RWPE1 (cell line): ENCODE measurements around the gene OST4.

Source experiments
- CTCF ChIA-PET: fragments of 350-600 bp; sonication (Branson Sonifier 250); formaldehyde crosslinking; extraction: SDS; loops from one replicate; lab custom pipeline; 2021; lab: Yijun Ruan, JAX
- POLR2A ChIA-PET: fragments of 400-600 bp; formaldehyde crosslinking; extraction: SDS; loops from one replicate; lab custom pipeline; 2020; ENCODE audit warnings: antibody characterized with exemption; ENCODE audit not compliant: low non-redundant PET; lab: Yijun Ruan, JAX
- DNase-seq: peaks from one replicate; pipeline ENCODE4 v3.0.0; 2012; ENCODE audit warnings: low spot score
- H3K27ac ChIP-seq: fragments of 450-650 bp; 2 replicates; pipeline ENCODE4 v1.5.1; 2017
- TF ChIP-seq, protein P1 (sequence below): fragments of 450-650 bp; conservative IDR thresholded peaks from 2 replicates; pipeline ENCODE4 v1.5.1; 2017; ENCODE audit warnings: low read depth, mild to moderate bottlenecking

OST4 gene

GRCh38 chr2:27074738-27075565 is 3.5 kb upstream of the OST4 start:
- no peak for DNase-seq
- ChIA-PET POLR2A (no interaction called here), CTCF (interaction anchor here (0.5 kb wide), 1 partner anchor 8 kb away, joined by 5 read pairs; no protein-coding TSS in a partner anchor)
- TF ChIP-seq, protein P1, sequence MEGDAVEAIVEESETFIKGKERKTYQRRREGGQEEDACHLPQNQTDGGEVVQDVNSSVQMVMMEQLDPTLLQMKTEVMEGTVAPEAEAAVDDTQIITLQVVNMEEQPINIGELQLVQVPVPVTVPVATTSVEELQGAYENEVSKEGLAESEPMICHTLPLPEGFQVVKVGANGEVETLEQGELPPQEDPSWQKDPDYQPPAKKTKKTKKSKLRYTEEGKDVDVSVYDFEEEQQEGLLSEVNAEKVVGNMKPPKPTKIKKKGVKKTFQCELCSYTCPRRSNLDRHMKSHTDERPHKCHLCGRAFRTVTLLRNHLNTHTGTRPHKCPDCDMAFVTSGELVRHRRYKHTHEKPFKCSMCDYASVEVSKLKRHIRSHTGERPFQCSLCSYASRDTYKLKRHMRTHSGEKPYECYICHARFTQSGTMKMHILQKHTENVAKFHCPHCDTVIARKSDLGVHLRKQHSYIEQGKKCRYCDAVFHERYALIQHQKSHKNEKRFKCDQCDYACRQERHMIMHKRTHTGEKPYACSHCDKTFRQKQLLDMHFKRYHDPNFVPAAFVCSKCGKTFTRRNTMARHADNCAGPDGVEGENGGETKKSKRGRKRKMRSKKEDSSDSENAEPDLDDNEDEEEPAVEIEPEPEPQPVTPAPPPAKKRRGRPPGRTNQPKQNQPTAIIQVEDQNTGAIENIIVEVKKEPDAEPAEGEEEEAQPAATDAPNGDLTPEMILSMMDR: no peak
- H3K27ac ChIP-seq: no peak overlapping the region

DNA sequence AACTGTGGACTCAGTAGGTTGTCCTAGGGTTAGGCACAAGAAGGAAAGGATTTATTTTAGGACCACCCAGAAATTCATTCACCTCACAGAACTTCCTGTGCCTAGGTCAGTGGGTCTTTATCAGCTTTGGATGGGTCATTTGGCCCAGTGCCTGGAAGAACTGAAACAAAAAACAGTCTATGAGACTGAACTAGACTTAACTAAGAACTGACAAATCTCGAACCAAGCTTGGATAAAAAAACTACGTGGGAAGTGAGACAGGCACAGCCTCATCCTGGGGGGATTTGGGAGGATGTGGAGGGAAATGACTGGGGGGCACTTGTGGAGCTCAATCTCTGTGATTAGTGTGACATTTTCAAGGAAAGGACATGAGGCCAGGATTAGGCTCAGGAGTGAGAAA is 2.3 kb upstream of the OST4 start:
- POLR2A ChIA-PET: no interaction called here
- no peak overlapping the region for H3K27ac ChIP-seq
- CTCF ChIA-PET: interaction anchor here (0.6 kb wide), 2 partner anchors 11 to 160 kb away, joined by 3 read pairs; no protein-coding TSS in a partner anchor
- TF ChIP-seq, protein P1: no peak
- DNase-seq: no peak

DNA sequence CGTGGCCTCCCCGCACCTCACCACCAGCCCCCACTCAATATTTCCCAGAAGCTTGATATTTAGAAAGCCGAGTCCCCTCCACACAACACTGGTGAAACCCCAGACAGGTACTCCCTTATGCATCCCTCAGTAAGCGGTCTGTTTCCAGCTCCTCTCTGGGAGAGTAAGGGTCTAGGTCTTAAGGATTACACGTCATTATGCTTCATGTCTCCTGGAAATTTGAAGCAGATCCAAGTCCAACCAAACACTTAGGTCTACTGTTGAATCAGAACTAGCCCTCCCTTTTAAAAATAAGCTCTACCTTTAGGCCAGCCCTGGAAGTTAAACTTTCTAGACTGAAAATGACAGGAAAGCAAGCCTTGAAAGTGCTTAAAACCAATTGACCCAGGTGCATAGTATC is 1.5 kb upstream of the OST4 start:
- peak overlapping the region; percentile 75; the same call in 1 of the 2 replicates for H3K27ac ChIP-seq
- ChIA-PET POLR2A (no interaction called here), CTCF (interaction anchor here (0.5 to 0.7 kb wide), 2 partner anchors 8 to 24 kb away, joined by 3 read pairs; no protein-coding TSS in a partner anchor)
- no peak for DNase-seq
- TF ChIP-seq, protein P1: no peak

DNA sequence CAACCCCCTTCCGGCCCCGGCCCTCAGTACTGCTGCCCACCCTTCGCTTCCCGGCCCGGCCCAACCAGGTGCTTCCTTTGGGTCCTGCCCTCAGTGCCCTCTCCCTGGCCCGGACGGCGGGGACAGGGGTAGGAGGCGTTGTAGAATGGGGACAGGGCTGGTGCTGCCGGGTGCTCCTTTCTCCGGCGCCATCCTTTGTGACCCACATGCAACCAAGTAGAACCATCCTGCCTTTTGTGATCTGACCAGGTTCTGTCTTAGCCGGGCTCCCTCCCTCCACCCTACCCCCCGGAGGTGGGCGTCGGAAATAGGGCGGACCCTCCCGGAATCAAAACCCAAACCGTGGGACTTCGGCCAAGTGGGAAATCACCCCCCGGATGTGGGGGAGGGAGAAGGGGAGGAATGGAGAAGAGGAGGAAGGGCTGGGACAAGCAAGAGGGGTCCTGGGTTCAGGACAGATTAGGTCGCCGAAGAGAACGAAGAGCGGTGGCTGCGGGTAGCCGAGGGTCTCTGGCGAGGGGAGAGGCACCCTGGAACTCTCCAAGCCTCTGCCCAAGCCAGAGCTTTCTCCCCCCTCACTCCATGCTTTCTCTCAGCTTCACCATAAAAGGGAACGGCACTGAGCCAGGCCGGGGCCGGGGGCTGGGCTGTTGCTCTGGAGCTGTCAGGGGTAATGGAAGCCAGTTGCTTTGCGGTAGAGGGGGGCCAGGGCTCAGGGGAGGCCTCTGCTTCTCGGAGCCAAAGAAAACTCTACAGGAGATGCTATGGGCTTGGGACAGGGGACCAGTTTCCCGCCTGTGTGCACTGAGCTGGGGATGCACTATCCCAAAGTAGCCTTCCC is 756 bp upstream of the OST4 start:
- H3K27ac ChIP-seq: peak overlapping the region; percentile 75
- TF ChIP-seq, protein P1: no peak
- ChIA-PET CTCF (interaction anchor here (0.5 to 1.3 kb wide), 5 partner anchors 9 to 612 kb away, joined by 3 to 4 read pairs (median 3); partner anchors contain the start of gene KHK), POLR2A (interaction anchor here (1.4 kb wide), 1 partner anchor 15 kb away, joined by 4 read pairs; no protein-coding TSS in a partner anchor)
- DNase-seq: no peak

- TF ChIP-seq, protein P1: no peak
- POLR2A ChIA-PET: interaction anchor here (0.6 to 1.4 kb wide), 2 partner anchors 13 to 16 kb away, joined by 3 to 4 read pairs; no protein-coding TSS in a partner anchor
- DNase-seq: no peak
- CTCF ChIA-PET: no interaction called here
- peak overlapping the region; percentile 75 for H3K27ac ChIP-seq
Measured at GRCh38 chr2:27070653-27071276, 689 bp downstream of the OST4 start.
